GM18858 (cell line): ENCODE measurements around the gene FNIP1.
A peak's percentile ranks its signal among the peaks of the same experiment; 100 is the strongest.
"Not testable (repeated sequence)": the region's sequence is repeated elsewhere in the genome, so short reads cannot be mapped to it uniquely, and the experiment has no call there.

Experiments used
- ATAC-seq: cut with Tn5 transposase; IDR thresholded peaks from one replicate; pipeline ENCODE4 v1.9.1; 2021; ENCODE audit not compliant: unreplicated experiment

FNIP1 gene

GRCh38 chr5:131754363-131754762 is 42.5 kb downstream of the FNIP1 start:
- no peak for ATAC-seq

GRCh38 chr5:131751506-131751905 is 45.3 kb downstream of the FNIP1 start:
- ATAC-seq, result no peak

GRCh38 chr5:131749723-131750470 is 46.9 kb downstream of the FNIP1 start:
- no peak for ATAC-seq

- ATAC-seq, result no peak
Observed at GRCh38 chr5:131749138-131749537, 47.7 kb downstream of the FNIP1 start.

GRCh38 chr5:131747180-131748105 is 49.4 kb downstream of the FNIP1 start:
- ATAC-seq, result peak; percentile 71

GRCh38 chr5:131746423-131746822 is 50.4 kb downstream of the FNIP1 start:
- ATAC-seq, result no peak

- no peak for ATAC-seq
Observed at GRCh38 chr5:131745703-131746102, 51.1 kb downstream of the FNIP1 start.

- ATAC-seq, result no peak
Observed at GRCh38 chr5:131745155-131745554, 51.7 kb downstream of the FNIP1 start.

- ATAC-seq, result no peak
Observed at GRCh38 chr5:131740477-131740876, 56.3 kb downstream of the FNIP1 start.

GRCh38 chr5:131735393-131735792 is 61.4 kb downstream of the FNIP1 start:
- no peak for ATAC-seq

GRCh38 chr5:131734939-131735338 is 61.9 kb downstream of the FNIP1 start:
- not testable (repeated sequence) for ATAC-seq

GRCh38 chr5:131729292-131729691 is 67.5 kb downstream of the FNIP1 start:
- not testable (repeated sequence) for ATAC-seq

GRCh38 chr5:131724089-131724488 is 72.7 kb downstream of the FNIP1 start:
- ATAC-seq, result not testable (repeated sequence)

GRCh38 chr5:131720714-131721113 is 76.1 kb downstream of the FNIP1 start:
- no peak for ATAC-seq

GRCh38 chr5:131719564-131719963 is 77.3 kb downstream of the FNIP1 start:
- no peak for ATAC-seq

GRCh38 chr5:131718487-131719014 is 78.3 kb downstream of the FNIP1 start:
- ATAC-seq, result no peak

GRCh38 chr5:131717164-131717563 is 79.7 kb downstream of the FNIP1 start:
- not testable (repeated sequence) for ATAC-seq

- ATAC-seq, result no peak
Observed at GRCh38 chr5:131716650-131717049, 80.2 kb downstream of the FNIP1 start.

- ATAC-seq, result no peak
Observed at GRCh38 chr5:131710391-131710790, 86.4 kb downstream of the FNIP1 start.

GRCh38 chr5:131709043-131709442 is 87.8 kb downstream of the FNIP1 start:
- ATAC-seq, result no peak

GRCh38 chr5:131706281-131706680 is 90.5 kb downstream of the FNIP1 start:
- ATAC-seq, result no peak

- ATAC-seq, result no peak
Observed at GRCh38 chr5:131694926-131695325, 101.9 kb downstream of the FNIP1 start.
